HepG2 (cell line): ENCODE measurements around the gene GLB1L. TPM values are rescaled to one million over a fixed set of nuclear protein-coding genes. Genes with fewer than 3 reads are reported as not detected.
A peak's percentile ranks its signal among the peaks of the same experiment; 100 is the strongest.

Experiments
- BRF2 ChIP-seq: sonication (generic); formaldehyde crosslinking; IDR thresholded peaks from 2 replicates; pipeline ENCODE4 v1.8.1; 2022; ENCODE audit warnings: mild to moderate bottlenecking, missing genetic modification reagents
- CBX5 ChIP-seq: sonication (generic); formaldehyde crosslinking; IDR thresholded peaks from 2 replicates; pipeline ENCODE4 v1.4.0; 2020; ENCODE audit warnings: missing genetic modification reagents, borderline replicate concordance
- FOXK2 ChIP-seq: fragments of 450-650 bp; IDR thresholded peaks from 2 replicates; pipeline ENCODE4 v1.6.1; 2016
- MED8 ChIP-seq: sonication (generic); formaldehyde crosslinking; IDR thresholded peaks from 2 replicates; pipeline ENCODE4 v1.8.1; 2023; ENCODE audit warnings: mild to moderate bottlenecking, missing genetic modification reagents; ENCODE audit not compliant: insufficient replicate concordance
- MEF2D ChIP-seq: sonication (generic); formaldehyde crosslinking; IDR thresholded peaks from 2 replicates; pipeline ENCODE4 v1.5.1; 2020; ENCODE audit warnings: mild to moderate bottlenecking, missing genetic modification reagents
- SMARCE1 ChIP-seq: fragments of 450-650 bp; IDR thresholded peaks from 2 replicates; pipeline ENCODE4 v1.6.1; 2017; ENCODE audit warnings: borderline replicate concordance
- SOX5 ChIP-seq: IDR thresholded peaks from 2 replicates; pipeline ENCODE4 v1.6.1; 2016; ENCODE audit warnings: borderline replicate concordance
- SRY ChIP-seq: sonication (generic); formaldehyde crosslinking; IDR thresholded peaks from 2 replicates; pipeline ENCODE4 v1.8.0; 2022; ENCODE audit warnings: mild to moderate bottlenecking, missing genetic modification reagents
- ZMAT3 ChIP-seq: sonication (generic); formaldehyde crosslinking; conservative IDR thresholded peaks from 2 replicates; pipeline ENCODE4 v1.7.0; 2021; ENCODE audit warnings: missing genetic modification reagents
- ZNF143 ChIP-seq: sonication (generic); formaldehyde crosslinking; IDR thresholded peaks from 2 replicates; pipeline ENCODE4 v1.4.0; 2020; ENCODE audit warnings: missing genetic modification reagents
- ZNF264 ChIP-seq: sonication (generic); formaldehyde crosslinking; IDR thresholded peaks from 2 replicates; pipeline ENCODE4 v1.4.0; 2020; ENCODE audit warnings: missing genetic modification reagents
- ZNF296 ChIP-seq: sonication (generic); formaldehyde crosslinking; conservative IDR thresholded peaks from 2 replicates; pipeline ENCODE4 v1.5.0; 2020; ENCODE audit warnings: mild to moderate bottlenecking, missing genetic modification reagents
- ZNF354B ChIP-seq: sonication (generic); formaldehyde crosslinking; IDR thresholded peaks from 2 replicates; pipeline ENCODE4 v1.8.0; 2022; ENCODE audit warnings: mild to moderate bottlenecking, missing genetic modification reagents
- ZNF530 ChIP-seq: sonication (generic); formaldehyde crosslinking; IDR thresholded peaks from 2 replicates; pipeline ENCODE4 v1.5.0; 2020; ENCODE audit warnings: low read depth, mild to moderate bottlenecking, missing genetic modification reagents
- ZNF550 ChIP-seq: sonication (generic); formaldehyde crosslinking; IDR thresholded peaks from 2 replicates; pipeline ENCODE4 v1.4.0; 2020; ENCODE audit warnings: mild to moderate bottlenecking, missing genetic modification reagents, borderline replicate concordance
- ZNF558 ChIP-seq: sonication (generic); formaldehyde crosslinking; IDR thresholded peaks from 2 replicates; pipeline ENCODE4 v1.9.0; 2022; ENCODE audit warnings: mild to moderate bottlenecking, missing genetic modification reagents, borderline replicate concordance
- ZNF562 ChIP-seq: sonication (generic); formaldehyde crosslinking; IDR thresholded peaks from 2 replicates; pipeline ENCODE4 v1.8.0; 2022; ENCODE audit warnings: missing genetic modification reagents, borderline replicate concordance
- ZNF577 ChIP-seq: sonication (generic); formaldehyde crosslinking; IDR thresholded peaks from 2 replicates; pipeline ENCODE4 v1.4.0; 2020; ENCODE audit warnings: mild to moderate bottlenecking, low read depth, missing genetic modification reagents, borderline replicate concordance
- ZNF609 ChIP-seq: sonication (generic); formaldehyde crosslinking; IDR thresholded peaks from 2 replicates; pipeline ENCODE4 v1.4.0; 2020; ENCODE audit warnings: mild to moderate bottlenecking, missing genetic modification reagents, borderline replicate concordance
- ZNF75D ChIP-seq: sonication (generic); formaldehyde crosslinking; IDR thresholded peaks from 2 replicates; pipeline ENCODE4 v1.8.1; 2023; ENCODE audit warnings: missing genetic modification reagents, mild to moderate bottlenecking, borderline replicate concordance
- ZNF780A ChIP-seq: sonication (generic); formaldehyde crosslinking; IDR thresholded peaks from 2 replicates; pipeline ENCODE4 v1.8.0; 2022; ENCODE audit warnings: mild to moderate bottlenecking, missing genetic modification reagents, moderate library complexity
- ZNF790 ChIP-seq: sonication (generic); formaldehyde crosslinking; IDR thresholded peaks from 2 replicates; pipeline ENCODE4 v1.8.0; 2022; ENCODE audit warnings: missing genetic modification reagents, mild to moderate bottlenecking, borderline replicate concordance
- ZSCAN31 ChIP-seq: sonication (generic); formaldehyde crosslinking; IDR thresholded peaks from 2 replicates; pipeline ENCODE4 v1.5.0; 2020; ENCODE audit warnings: low read depth, mild to moderate bottlenecking, missing genetic modification reagents
- ZSCAN9 ChIP-seq: IDR thresholded peaks from 2 replicates; pipeline ENCODE4 v1.6.1; 2016; ENCODE audit warnings: borderline replicate concordance
- polyA plus RNA-seq, 8 experiments: library from polyadenylated mRNA; depleted of rRNA in 3 of 8; stranded (reverse) in 7 of 8; unstranded in 1 of 8; fragments of >200 nt; fragmentation: Illumina TruSeq in 4 of 8; extraction: Trizol in 4 of 8; gene quantifications; 2 replicates each; pipeline versions ENCODE4 v1.2.1 to v1.2.3, GENCODE V29; 2011 to 2016; ENCODE audit warnings: low read depth in 4 of 8, missing spikeins in 1 of 8, mixed read lengths in 1 of 8; ENCODE audit not compliant: insufficient read depth in 1 of 8
- total RNA-seq, 5 experiments: library from RNA; depleted of rRNA; stranded (reverse); fragments of >200 nt; fragmentation: Illumina TruSeq; extraction: Trizol; gene quantifications; 2 replicates each; pipeline ENCODE4 v1.2.3, GENCODE V29; 2016; ENCODE audit warnings: low read depth in 1 of 5
- TF ChIP-seq, protein P1 (sequence below): sonication (generic); formaldehyde crosslinking; IDR thresholded peaks from 2 replicates; pipeline ENCODE4 v1.4.0; 2020; ENCODE audit warnings: mild to moderate bottlenecking, low read depth, missing genetic modification reagents

The GLB1L gene
- total and polyA plus RNA-seq, 2 of the 13 experiments (the other 11 are each of a cell fraction or from before 2014, with no cell fraction given): 6.8 to 7.3 TPM

GRCh38 chr2:219279151-219279915, 34.1 kb upstream of the GLB1L start, which contains the start of gene DNAJB2 (continued):
- TF ChIP-seq ZNF562 (CRISPR knock-in tag) (no peak), ZNF264 (CRISPR knock-in tag) (peak; percentile 85), SMARCE1 (no peak), MEF2D (peak; percentile 100), ZNF550 (CRISPR knock-in tag) (no peak; the same call in 1 of the 2 replicates), SOX5 (peak; percentile 34; the same call in 1 of the 2 replicates), ZNF75D (CRISPR knock-in tag) (no peak), MED8 (CRISPR knock-in tag) (no peak), SRY (CRISPR knock-in tag) (peak; percentile 59; the same call in 1 of the 2 replicates), ZNF577 (CRISPR knock-in tag) (no peak), ZNF530 (no peak), ZNF609 (no peak; the same call in 1 of the 2 replicates), CBX5 (CRISPR knock-in tag) (peak; percentile 47; the same call in 1 of the 2 replicates), ZNF558 (CRISPR knock-in tag) (peak; percentile 97; the same call in 1 of the 2 replicates), ZSCAN31 (CRISPR knock-in tag) (peak; percentile 93), ZNF790 (CRISPR knock-in tag) (no peak; the same call in 1 of the 2 replicates), ZNF354B (no peak), FOXK2 (no peak), ZMAT3 (CRISPR knock-in tag) (peak; percentile 70), ZNF296 (CRISPR knock-in tag) (no peak; the same call in 1 of the 2 replicates), ZNF780A (CRISPR knock-in tag) (no peak), BRF2 (CRISPR knock-in tag) (no peak), ZNF143 (CRISPR knock-in tag) (peak; percentile 90), ZSCAN9 (CRISPR knock-in tag) (peak; percentile 82; the same call in 1 of the 2 replicates)
- TF ChIP-seq, protein P1, sequence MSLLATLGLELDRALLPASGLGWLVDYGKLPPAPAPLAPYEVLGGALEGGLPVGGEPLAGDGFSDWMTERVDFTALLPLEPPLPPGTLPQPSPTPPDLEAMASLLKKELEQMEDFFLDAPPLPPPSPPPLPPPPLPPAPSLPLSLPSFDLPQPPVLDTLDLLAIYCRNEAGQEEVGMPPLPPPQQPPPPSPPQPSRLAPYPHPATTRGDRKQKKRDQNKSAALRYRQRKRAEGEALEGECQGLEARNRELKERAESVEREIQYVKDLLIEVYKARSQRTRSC (CRISPR knock-in tag): no peak
